HG02798 (cell line): ENCODE data around the gene NPC1.
A peak's percentile ranks its signal among the peaks of the same experiment; 100 is the strongest.
"Not testable (repeated sequence)": the region's sequence is repeated elsewhere in the genome, so short reads cannot be mapped to it uniquely, and the experiment has no call there.

Source experiments
- ATAC-seq: cut with Tn5 transposase; IDR thresholded peaks from one replicate; pipeline ENCODE4 v1.9.1; 2021; ENCODE audit warnings: mild to moderate bottlenecking; ENCODE audit not compliant: unreplicated experiment, poor library complexity

NPC1 gene

GRCh38 chr18:23586249-23587196, at the start of gene NPC1:
TSS of gene NPC1 (minus strand) at chr18:23586506. CDS start at chr18:23586343, 163 bp downstream.
- peak; percentile 92 for ATAC-seq

DNA sequence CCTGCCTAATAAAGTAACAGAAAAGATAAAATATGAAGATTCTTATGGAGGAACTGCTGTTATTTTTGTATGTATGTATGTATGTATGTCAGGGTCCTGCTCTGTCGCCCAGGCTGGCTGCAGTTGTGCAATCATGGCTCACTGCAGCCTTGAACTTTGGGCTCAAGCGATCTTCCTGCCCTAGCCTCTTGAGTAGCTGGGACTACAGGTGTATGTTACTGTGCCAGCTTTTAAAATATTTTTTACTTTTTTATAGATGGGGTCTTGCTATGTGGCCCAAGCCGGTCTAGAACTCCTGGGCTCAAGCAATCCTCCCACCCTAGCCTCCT, 49.7 kb upstream of the NPC1 start:
- no peak for ATAC-seq

GRCh38 chr18:23635283-23636070, 49.2 kb upstream of the NPC1 start:
- ATAC-seq: no peak

- no peak for ATAC-seq
Measured at GRCh38 chr18:23634692-23635091, 48.4 kb upstream of the NPC1 start.

- ATAC-seq: no peak
Measured at GRCh38 chr18:23632615-23633014, 46.3 kb upstream of the NPC1 start.

- ATAC-seq: no peak
Measured at GRCh38 chr18:23631746-23632145, 45.4 kb upstream of the NPC1 start.

DNA sequence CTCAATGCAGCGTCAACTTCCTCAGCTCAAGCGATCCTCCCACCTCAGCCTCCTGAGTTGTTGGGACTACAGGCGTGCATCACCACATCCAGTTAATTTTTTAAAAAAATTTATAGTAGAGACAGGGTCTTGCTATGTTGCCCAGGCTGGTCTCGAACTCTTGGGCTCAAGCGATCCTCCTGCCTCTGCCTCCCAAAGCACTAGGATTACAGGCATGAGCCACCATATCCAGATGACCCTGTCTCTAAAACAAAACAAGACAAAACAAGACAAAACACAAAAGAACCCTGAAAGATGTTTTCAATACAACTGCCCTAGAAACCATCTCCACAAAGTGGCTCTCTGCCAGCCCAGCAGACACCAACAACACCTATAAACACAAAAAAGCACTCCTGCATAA, 45.0 kb upstream of the NPC1 start:
- no peak for ATAC-seq

- ATAC-seq: peak; percentile 84
Measured at GRCh38 chr18:23629444-23629946, 43.2 kb upstream of the NPC1 start.

GRCh38 chr18:23627970-23628369, 41.7 kb upstream of the NPC1 start:
- ATAC-seq: no peak

DNA sequence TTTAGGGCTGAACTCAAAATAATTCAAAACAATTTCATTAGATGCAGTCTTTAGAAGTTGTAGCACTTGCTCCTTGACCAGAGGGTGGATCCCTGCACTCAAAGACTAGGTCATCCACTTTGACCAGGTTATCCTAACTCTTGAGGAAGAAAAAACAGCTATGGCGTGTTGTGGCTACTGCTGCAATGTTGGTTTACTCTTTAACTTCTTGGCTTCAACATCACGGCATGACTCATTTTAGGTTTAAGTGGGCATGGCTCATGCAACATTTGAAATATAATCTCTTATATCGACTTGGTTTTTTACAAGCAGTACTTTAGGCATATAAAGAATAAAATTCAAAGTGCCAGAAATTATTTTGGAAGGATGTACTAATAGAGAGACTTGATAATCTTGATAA, 41.0 kb upstream of the NPC1 start:
- no peak for ATAC-seq

DNA sequence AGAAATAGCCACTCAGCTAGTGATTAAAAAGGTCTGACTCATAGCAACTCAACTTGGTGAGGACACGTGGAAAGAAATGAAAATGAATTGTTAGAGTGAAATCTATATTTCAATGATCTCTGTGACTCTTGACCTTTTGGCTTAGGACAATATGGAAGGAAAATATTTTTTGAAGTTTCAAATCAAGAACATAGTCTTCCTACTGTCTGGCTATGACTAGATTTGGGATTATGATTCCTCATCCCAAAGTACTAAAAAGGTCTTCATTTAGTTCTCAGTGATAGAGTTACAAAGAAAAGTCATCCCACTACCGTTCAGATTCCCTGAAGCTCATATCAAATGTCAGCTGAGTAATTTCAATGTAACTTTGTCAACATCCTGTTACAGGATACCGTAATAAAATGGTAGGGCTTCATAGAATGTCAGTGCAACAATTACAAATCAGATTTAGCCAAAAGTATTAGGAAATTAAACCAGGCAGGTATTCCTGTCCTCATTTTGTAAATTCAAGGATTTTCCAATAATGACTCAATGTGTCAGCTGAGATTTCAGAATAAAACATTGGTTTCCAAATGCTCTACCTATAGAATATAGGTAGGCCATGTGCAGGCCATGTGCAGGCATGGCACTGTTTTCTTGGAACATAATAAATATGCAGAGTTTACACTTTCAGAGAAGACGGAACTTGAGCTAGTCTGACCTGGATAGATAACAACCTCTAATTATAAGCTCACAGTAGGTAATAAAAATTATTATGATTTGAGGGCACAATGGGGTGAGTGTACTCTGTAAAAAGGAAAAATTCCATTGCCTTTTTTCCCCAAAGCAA, 40.4 kb upstream of the NPC1 start:
- no peak for ATAC-seq

DNA sequence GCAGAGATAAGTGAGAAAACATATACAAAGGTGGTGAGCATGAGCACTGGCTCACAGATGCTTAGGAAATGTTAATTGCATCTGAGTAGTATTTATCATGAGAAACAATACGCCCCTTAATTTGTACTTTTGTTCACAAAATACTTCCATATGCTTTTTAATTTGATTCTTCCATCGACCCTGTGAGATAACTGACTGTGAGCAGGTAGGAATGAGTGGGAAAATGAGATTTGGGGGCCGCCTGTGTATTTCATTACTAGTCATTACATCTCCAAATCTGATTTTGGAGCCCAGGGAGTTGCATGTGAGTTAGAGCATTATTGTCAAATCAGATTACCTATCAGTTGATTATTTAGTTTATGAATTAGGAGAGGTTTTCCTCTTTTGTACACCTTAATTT, 36.7 kb upstream of the NPC1 start:
- no peak for ATAC-seq

DNA sequence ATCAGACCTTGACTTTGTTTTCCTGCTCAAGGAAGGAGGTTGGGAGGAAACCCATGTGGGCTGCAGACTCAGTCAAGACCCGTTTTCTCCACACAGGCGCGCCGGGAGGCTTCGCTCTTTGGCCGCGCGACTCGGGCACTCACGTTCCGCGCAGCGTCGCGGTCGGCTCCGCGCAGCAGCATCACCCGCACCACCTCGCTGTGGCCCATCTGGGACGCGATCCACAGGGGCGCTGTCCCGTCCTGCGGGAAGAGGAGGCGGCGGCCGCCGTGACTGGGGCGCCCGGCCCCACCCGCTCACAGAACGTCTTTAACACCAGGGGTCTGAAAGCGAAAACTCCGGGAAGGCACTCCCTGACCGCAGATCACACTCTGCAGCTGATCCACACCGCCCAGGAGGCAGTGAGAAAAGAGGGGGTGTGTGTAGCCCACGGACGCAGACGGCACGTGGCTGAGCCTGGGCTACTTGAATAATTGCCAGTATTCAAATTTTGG, 33.1 kb upstream of the NPC1 start:
- peak; percentile 13 for ATAC-seq

DNA sequence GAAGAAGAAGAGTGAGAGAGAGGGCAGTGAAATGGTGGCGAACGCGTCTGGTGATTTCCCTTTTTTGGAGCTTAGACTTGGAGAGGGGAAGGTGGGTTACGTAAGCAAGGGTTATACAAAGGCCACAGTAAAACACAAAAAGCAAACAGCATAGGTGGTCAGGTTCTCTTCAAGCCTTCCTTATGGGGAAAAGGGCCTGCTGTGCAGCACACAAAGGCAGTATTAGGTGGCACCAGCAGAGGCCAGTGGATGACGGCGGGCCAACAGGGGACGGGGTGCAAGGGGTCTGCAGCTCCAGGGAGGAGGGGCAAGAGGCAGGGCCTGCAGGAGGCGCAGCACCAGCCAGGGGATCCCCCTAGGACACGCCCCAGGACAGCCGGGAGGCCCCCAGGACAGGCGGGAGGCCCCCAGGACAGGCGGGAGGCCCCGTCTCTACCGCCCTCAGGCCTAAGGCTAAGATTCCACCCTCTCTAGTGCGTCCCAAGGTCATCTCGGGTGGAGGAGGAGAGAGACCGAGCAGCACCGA, 32.6 kb upstream of the NPC1 start:
- ATAC-seq: peak; percentile 28

GRCh38 chr18:23617412-23618014, 31.2 kb upstream of the NPC1 start:
- ATAC-seq: peak; percentile 57

- no peak for ATAC-seq
Measured at GRCh38 chr18:23616258-23616657, 30.0 kb upstream of the NPC1 start.

- ATAC-seq: no peak
Measured at GRCh38 chr18:23614891-23615290, 28.6 kb upstream of the NPC1 start.

DNA sequence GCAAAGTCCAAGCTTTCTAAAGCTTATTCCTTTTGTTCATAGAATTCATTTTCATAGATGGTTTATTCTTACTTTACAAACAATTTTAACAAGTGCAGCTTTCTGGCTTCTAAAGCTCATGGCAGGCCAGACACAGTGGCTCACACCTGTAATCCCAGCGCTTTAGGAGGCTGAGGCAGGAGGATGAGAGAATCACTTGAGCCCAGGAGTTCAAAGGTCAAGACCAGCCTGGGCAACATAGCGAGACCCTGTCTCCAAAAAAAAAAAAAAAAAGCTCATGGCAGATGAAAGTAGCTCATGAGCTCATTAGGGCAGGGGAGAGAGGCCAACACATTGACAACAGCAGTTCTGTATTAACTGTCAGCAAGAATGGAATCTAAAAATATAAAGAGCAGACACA, 28.1 kb upstream of the NPC1 start:
- no peak for ATAC-seq

DNA sequence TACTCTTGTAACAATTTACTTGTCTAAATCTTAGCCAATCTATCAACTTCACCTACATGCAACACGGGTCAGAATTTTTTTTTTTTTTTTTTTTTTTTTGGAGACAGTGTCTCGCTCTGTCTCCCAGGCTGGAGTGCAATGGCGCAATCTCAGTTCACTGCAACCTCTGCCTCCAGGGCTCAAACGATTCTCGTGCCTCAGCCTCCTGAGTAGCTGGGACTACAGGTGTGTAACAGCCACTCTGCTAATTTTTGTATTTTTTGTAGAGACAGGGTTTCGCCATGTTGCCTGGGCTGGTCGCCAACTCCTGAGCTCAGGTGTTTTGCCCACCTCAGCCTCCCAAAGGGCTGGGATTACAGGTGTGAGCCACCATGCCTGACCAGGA, 26.8 kb upstream of the NPC1 start:
- not testable (repeated sequence) for ATAC-seq
